Measurements from ENCODE around the gene HPCAL1. TPM values are rescaled to one million over a fixed set of nuclear protein-coding genes. Genes with fewer than 3 reads are reported as not detected.

Gene HPCAL1
- total and polyA plus RNA-seq, 2 of the 4 experiments (the other 2 are of a cell fraction), result 8.2 to 33.7 TPM

DNA sequence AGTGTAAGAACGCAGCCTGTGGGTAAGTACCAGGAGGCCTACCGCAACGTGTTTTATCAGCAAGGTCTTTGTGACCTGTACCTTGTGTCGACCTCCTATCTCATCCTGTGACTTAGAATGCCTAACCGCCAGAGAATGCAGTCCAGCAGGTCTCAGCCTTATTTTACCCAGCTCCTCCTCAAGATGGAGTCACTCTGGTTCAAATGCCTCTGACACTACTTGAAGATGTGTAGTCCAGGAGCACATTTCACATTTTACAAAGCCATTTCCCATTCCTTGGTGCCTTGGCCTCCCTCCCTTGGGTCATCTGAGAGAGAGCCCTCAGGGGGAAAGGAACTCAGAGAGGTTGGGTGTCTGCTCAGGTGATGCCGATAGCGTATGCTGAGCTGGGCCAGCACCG is 6.6 kb upstream of the HPCAL1 start:
- 0 out of 2 replicates have a peak overlapping the region, but pooled peaks have one; percentile 10 for H3K4ac ChIP-seq (ENCODE audit: low read depth, low read length)
- H3K27ac ChIP-seq (ENCODE audit: insufficient read depth, low read length), result no peak overlapping the region
- in situ Hi-C loops (cut with MboI; ENCODE audit: low sequenced_read_pairs) (no loop called here), intact Hi-C loops (cut with micrococcal nuclease) (no loop called here), dilution Hi-C loops (cut with HindIII; ENCODE audit: low sequenced_read_pairs, unreplicated experiment) (no loop called here)
- TF ChIP-seq USF2 (IDR thresholded peaks at IDR 0.05; ENCODE audit: low read depth, low read length), result no peak
- TF ChIP-seq CHD1 (IDR thresholded peaks at IDR 0.05; ENCODE audit: low read depth, low read length), result no peak
- TF ChIP-seq BHLHE40 (IDR thresholded peaks at IDR 0.05; ENCODE audit: low read depth, low read length), result no peak
- TF ChIP-seq, protein P1, sequence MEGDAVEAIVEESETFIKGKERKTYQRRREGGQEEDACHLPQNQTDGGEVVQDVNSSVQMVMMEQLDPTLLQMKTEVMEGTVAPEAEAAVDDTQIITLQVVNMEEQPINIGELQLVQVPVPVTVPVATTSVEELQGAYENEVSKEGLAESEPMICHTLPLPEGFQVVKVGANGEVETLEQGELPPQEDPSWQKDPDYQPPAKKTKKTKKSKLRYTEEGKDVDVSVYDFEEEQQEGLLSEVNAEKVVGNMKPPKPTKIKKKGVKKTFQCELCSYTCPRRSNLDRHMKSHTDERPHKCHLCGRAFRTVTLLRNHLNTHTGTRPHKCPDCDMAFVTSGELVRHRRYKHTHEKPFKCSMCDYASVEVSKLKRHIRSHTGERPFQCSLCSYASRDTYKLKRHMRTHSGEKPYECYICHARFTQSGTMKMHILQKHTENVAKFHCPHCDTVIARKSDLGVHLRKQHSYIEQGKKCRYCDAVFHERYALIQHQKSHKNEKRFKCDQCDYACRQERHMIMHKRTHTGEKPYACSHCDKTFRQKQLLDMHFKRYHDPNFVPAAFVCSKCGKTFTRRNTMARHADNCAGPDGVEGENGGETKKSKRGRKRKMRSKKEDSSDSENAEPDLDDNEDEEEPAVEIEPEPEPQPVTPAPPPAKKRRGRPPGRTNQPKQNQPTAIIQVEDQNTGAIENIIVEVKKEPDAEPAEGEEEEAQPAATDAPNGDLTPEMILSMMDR (conservative IDR thresholded peaks at IDR 0.05; ENCODE audit: low read depth, low read length), result no peak
- no peak for TF ChIP-seq RCOR1 (IDR thresholded peaks at IDR 0.05; ENCODE audit: insufficient replicate concordance, low read length)
- no peak for TF ChIP-seq MAZ (IDR thresholded peaks at IDR 0.05; ENCODE audit: borderline replicate concordance, low read depth, low read length)
- TF ChIP-seq MXI1 (IDR thresholded peaks at IDR 0.05; ENCODE audit: borderline replicate concordance, low read depth, low read length), result no peak
- no peak for TF ChIP-seq NFE2L2 (IDR thresholded peaks at IDR 0.05; ENCODE audit: low read depth, low read length)
- no peak for TF ChIP-seq SMC3 (IDR thresholded peaks at IDR 0.05; ENCODE audit: low read depth, low read length)
- TF ChIP-seq CEBPB (IDR thresholded peaks at IDR 0.05; ENCODE audit: low read depth, low read length), result no peak
- no peak for TF ChIP-seq MAFK (IDR thresholded peaks at IDR 0.05; ENCODE audit: low read depth, low read length)
- no peak for TF ChIP-seq FOS (IDR thresholded peaks at IDR 0.05; ENCODE audit: low read depth, low read length)
- no peak for TF ChIP-seq RFX5 (IDR thresholded peaks at IDR 0.05; ENCODE audit: low read depth, low read length)
- TF ChIP-seq ELK1 (IDR thresholded peaks at IDR 0.05; ENCODE audit: borderline replicate concordance, low read depth, low read length), result no peak
- peaks cover 2% of the 10 kb centered on the region; the same call in 1 of the 2 replicates for H3K9me3 ChIP-seq (ENCODE audit: control insufficient read depth, insufficient read depth, low read length)
- no peaks in the 10 kb centered on the region for H3K27me3 ChIP-seq (ENCODE audit: control insufficient read depth, insufficient read depth, low read length)
- BruUV-seq (replicated peaks), result no TSS peak
- no peaks in the 10 kb centered on the region for H3K79me1 ChIP-seq (ENCODE audit: low read depth in 1 of 2, low read length in 2 of 2)
- no peak overlapping the region for H3K18ac ChIP-seq (ENCODE audit: low read depth, low read length)
- H4K91ac ChIP-seq (ENCODE audit: insufficient read depth, low read depth, low read length), result peak overlapping the region; percentile 24
- peaks cover 3% of the 10 kb centered on the region; the same call in 1 of the 2 replicates for H3K4me1 ChIP-seq (ENCODE audit: control insufficient read depth, insufficient read depth, low read length)
- H3K4me3 ChIP-seq (ENCODE audit: insufficient read depth, low read depth, low read length), result no peak overlapping the region
- no peak for ATAC-seq (ENCODE audit: low read depth)
- peak overlapping the region; percentile 52; the same call in 2 of the 3 replicates for H2BK15ac ChIP-seq (ENCODE audit: low read depth, low read length)
- no peak overlapping the region for H3K56ac ChIP-seq (ENCODE audit: extremely low read depth, insufficient read depth, low read length)
- no peak overlapping the region for H3K14ac ChIP-seq (replicated peaks; ENCODE audit: low read depth, low read length)
- no peak overlapping the region for H3K9ac ChIP-seq (ENCODE audit: low read depth, low read length)
- peak overlapping the region; percentile 51; the same call in 1 of the 2 replicates for H2BK20ac ChIP-seq (ENCODE audit: low read depth, low read length)
- H2AK5ac ChIP-seq (ENCODE audit: low read depth, low read length), result peak overlapping the region; percentile 79
- no peak overlapping the region for H4K5ac ChIP-seq (ENCODE audit: low read depth, low read length)
- H2AK9ac ChIP-seq (replicated peaks; ENCODE audit: low read depth, low read length, poor library complexity), result no peak overlapping the region
- no peaks in the 10 kb centered on the region for H3K36me3 ChIP-seq (ENCODE audit: control insufficient read depth, insufficient read depth, low read length)
- no peak overlapping the region for H2BK5ac ChIP-seq (ENCODE audit: low read depth, low read length, poor library complexity, severe bottlenecking)
- no peaks in the 10 kb centered on the region for H4K20me1 ChIP-seq (ENCODE audit: insufficient read depth, low read length)
- peak overlapping the region; percentile 42; the same call in 1 of the 2 replicates for H2BK120ac ChIP-seq (ENCODE audit: low read depth, low read length)
- DNase-seq, result no peak
- no peak overlapping the region for H3K23ac ChIP-seq (ENCODE audit: low read depth, low read length)
- ChIA-PET POLR2A (ENCODE audit: unreplicated experiment) (no interaction called here), CTCF (interaction anchor here (0.6 kb wide), 1 partner anchor 12 kb away, joined by 5 read pairs; no protein-coding TSS in a partner anchor)
- peak overlapping the region; percentile 18 for H2AFZ ChIP-seq (replicated peaks; ENCODE audit: low read length, poor library complexity)
- no peak overlapping the region for H3K4me2 ChIP-seq (ENCODE audit: low read depth, low read length)
- peaks cover 8% of the 10 kb centered on the region; the same call in 1 of the 2 replicates for H3K9me1 ChIP-seq (ENCODE audit: insufficient read depth, low read length)
- H4K8ac ChIP-seq (ENCODE audit: low read depth in 2 of 2, low read length in 2 of 2), result 0 out of 4 replicates have a peak overlapping the region, but pooled peaks of 1 of the 2 experiments have one; percentile 20
- WGBS, 2 experiments (ENCODE audit: extremely low coverage in 2 of 2, insufficient read length in 1 of 2), result 83% methylated on average over 4 of the region's 8 CpGs; no CpG with 5 or more reads in 1 of the 2 experiments
